Right lobe of liver (tissue), 4 donors: ENCODE data around the gene SNW1.

ENCODE experiments used
- CTCF ChIP-seq, 4 donors: fragments of 200-600 bp in 3 of 4; fragments of 450-650 bp in 1 of 4; IDR thresholded peaks; one replicate each; pipeline versions ENCODE4 v1.5.1 to v1.8.0; 2016 to 2022; ENCODE audit warnings: antibody characterized with exemption in 4 of 4, mild to moderate bottlenecking in 2 of 4
- POLR2A ChIP-seq: fragments of 450-650 bp; IDR thresholded peaks from one replicate; pipeline ENCODE4 v1.6.1; 2017; ENCODE audit warnings: antibody characterized with exemption, mild to moderate bottlenecking
- donor health status: DM: no; HTN: no; CAD: no.
- donor health status: DM: no; HTN: no; CAD: no.
- donor health status: DM: no; HTN: yes; CAD: no.

- TF ChIP-seq CTCF (IDR thresholded peaks at IDR 0.05) (no peak), POLR2A (no peak)
Observed at GRCh38 chr14:77752266-77752665, 8.7 kb downstream of the SNW1 start.
